GM21528 (cell line): ENCODE data around the gene TRMT10B.

ENCODE experiments used
- ATAC-seq: cut with Tn5 transposase; IDR thresholded peaks from one replicate; pipeline ENCODE4 v1.9.1; 2021; ENCODE audit warnings: mild to moderate bottlenecking, moderate library complexity; ENCODE audit not compliant: unreplicated experiment, low FRiP score

The TRMT10B gene

GRCh38 chr9:37753489-37754190 lies at the start of gene TRMT10B:
TSS of gene TRMT10B (plus strand) at chr9:37753805. CDS start at chr9:37761932, 8,127 bp downstream.
- ATAC-seq = peak; percentile 75

- no peak for ATAC-seq
Observed at GRCh38 chr9:37705787-37706186, 47.8 kb upstream of the TRMT10B start.

GRCh38 chr9:37706290-37706689 lies 47.3 kb upstream of the TRMT10B start:
- ATAC-seq = no peak

- no peak for ATAC-seq
Observed at GRCh38 chr9:37707748-37708147, 45.9 kb upstream of the TRMT10B start.

GRCh38 chr9:37710046-37710445 lies 43.6 kb upstream of the TRMT10B start:
- ATAC-seq = no peak

- no peak for ATAC-seq
Observed at GRCh38 chr9:37715260-37715659, 38.3 kb upstream of the TRMT10B start.

- ATAC-seq = no peak
Observed at GRCh38 chr9:37715991-37716505, 37.6 kb upstream of the TRMT10B start.

GRCh38 chr9:37719526-37719925 lies 34.1 kb upstream of the TRMT10B start:
- ATAC-seq = no peak

- ATAC-seq = no peak
Observed at GRCh38 chr9:37727013-37727412, 26.6 kb upstream of the TRMT10B start.

- ATAC-seq = no peak
Observed at GRCh38 chr9:37729499-37729898, 24.1 kb upstream of the TRMT10B start.

GRCh38 chr9:37730256-37730655 lies 23.3 kb upstream of the TRMT10B start:
- ATAC-seq = no peak

GRCh38 chr9:37730839-37731238 lies 22.8 kb upstream of the TRMT10B start:
- ATAC-seq = no peak

GRCh38 chr9:37732086-37732741 lies 21.4 kb upstream of the TRMT10B start:
- ATAC-seq = no peak

- no peak for ATAC-seq
Observed at GRCh38 chr9:37732952-37733351, 20.7 kb upstream of the TRMT10B start.

- ATAC-seq = no peak
Observed at GRCh38 chr9:37739222-37739621, 14.4 kb upstream of the TRMT10B start.

GRCh38 chr9:37740128-37740527 lies 13.5 kb upstream of the TRMT10B start:
- no peak for ATAC-seq

GRCh38 chr9:37740631-37741328 lies 12.8 kb upstream of the TRMT10B start:
- ATAC-seq = no peak

GRCh38 chr9:37745970-37746369 lies 7.6 kb upstream of the TRMT10B start:
- no peak for ATAC-seq

GRCh38 chr9:37746448-37747270 lies 6.9 kb upstream of the TRMT10B start:
- no peak for ATAC-seq

GRCh38 chr9:37747271-37747753 lies 6.3 kb upstream of the TRMT10B start:
- no peak for ATAC-seq
